BE2C (cell line): Measurements from ENCODE around the gene MAP3K7.
A peak's percentile ranks its signal among the peaks of the same experiment; 100 is the strongest.

Experiments
- DNase-seq: peaks from one replicate; pipeline ENCODE4 v3.0.0-alpha.2; 2020
- H3K27me3 ChIP-seq: fragments of 250-450 bp; sonication (Bioruptor Pico); 2 replicates; pipeline ENCODE4 v1.5.1; 2020; ENCODE audit warnings: mild to moderate bottlenecking
- H3K36me3 ChIP-seq: fragments of 250-450 bp; sonication (Bioruptor Pico); 2 replicates; pipeline ENCODE4 v1.5.1; 2020; ENCODE audit warnings: mild to moderate bottlenecking
- H3K4me1 ChIP-seq: fragments of 250-450 bp; sonication (Bioruptor Pico); 2 replicates; pipeline ENCODE4 v1.5.1; 2020
- H3K4me3 ChIP-seq: 2 replicates; pipeline ENCODE4 v1.5.1; 2011; ENCODE audit warnings: low read depth, low read length
- H3K9me3 ChIP-seq: fragments of 250-450 bp; sonication (Bioruptor Pico); 2 replicates; pipeline ENCODE4 v1.5.1; 2020
- TF ChIP-seq, protein P1 (sequence below): IDR thresholded peaks from 2 replicates; pipeline ENCODE4 v1.5.1; 2012; ENCODE audit warnings: mild to moderate bottlenecking, low read depth, low read length

The MAP3K7 gene

GRCh38 chr6:90598192-90598951 lies 11.5 kb upstream of the MAP3K7 start:
- Histone ChIP-seq H3K9me3 (no peaks in the 10 kb centered on the region), H3K4me3 (no peak overlapping the region), H3K27me3 (peaks cover 40% of the 10 kb centered on the region), H3K4me1 (no peaks in the 10 kb centered on the region), H3K36me3 (no peaks in the 10 kb centered on the region)
- DNase-seq: no peak
- TF ChIP-seq, protein P1, sequence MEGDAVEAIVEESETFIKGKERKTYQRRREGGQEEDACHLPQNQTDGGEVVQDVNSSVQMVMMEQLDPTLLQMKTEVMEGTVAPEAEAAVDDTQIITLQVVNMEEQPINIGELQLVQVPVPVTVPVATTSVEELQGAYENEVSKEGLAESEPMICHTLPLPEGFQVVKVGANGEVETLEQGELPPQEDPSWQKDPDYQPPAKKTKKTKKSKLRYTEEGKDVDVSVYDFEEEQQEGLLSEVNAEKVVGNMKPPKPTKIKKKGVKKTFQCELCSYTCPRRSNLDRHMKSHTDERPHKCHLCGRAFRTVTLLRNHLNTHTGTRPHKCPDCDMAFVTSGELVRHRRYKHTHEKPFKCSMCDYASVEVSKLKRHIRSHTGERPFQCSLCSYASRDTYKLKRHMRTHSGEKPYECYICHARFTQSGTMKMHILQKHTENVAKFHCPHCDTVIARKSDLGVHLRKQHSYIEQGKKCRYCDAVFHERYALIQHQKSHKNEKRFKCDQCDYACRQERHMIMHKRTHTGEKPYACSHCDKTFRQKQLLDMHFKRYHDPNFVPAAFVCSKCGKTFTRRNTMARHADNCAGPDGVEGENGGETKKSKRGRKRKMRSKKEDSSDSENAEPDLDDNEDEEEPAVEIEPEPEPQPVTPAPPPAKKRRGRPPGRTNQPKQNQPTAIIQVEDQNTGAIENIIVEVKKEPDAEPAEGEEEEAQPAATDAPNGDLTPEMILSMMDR: no peak

GRCh38 chr6:90596967-90597539 lies 10.2 kb upstream of the MAP3K7 start:
- peaks cover 34% of the 10 kb centered on the region for H3K27me3 ChIP-seq
- TF ChIP-seq, protein P1: no peak
- no peaks in the 10 kb centered on the region for H3K36me3 ChIP-seq
- no peak overlapping the region for H3K4me3 ChIP-seq
- DNase-seq: no peak
- H3K9me3 ChIP-seq: no peaks in the 10 kb centered on the region
- H3K4me1 ChIP-seq: no peaks in the 10 kb centered on the region

DNA sequence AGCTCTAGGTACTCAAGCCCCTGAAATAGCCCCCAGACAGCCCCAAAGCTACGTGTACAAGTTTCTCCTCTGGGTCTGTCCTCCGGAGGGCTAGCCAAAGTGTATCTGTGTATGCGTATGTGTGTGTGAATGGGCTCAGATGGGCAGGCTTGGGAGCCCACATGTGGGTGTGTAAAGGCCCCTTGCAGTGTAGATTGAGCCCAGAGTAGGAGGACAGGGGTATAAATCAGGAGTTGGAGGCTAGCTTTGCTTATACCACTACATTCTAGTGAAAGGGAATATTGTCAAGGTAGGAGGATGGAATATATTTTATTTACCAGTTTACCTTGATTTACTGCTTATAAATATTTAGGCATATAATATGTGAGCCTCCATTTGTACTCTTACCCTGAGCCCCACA lies 9.0 kb upstream of the MAP3K7 start:
- TF ChIP-seq, protein P1: no peak
- no peak overlapping the region for H3K4me3 ChIP-seq
- no peaks in the 10 kb centered on the region for H3K9me3 ChIP-seq
- peaks cover 23% of the 10 kb centered on the region for H3K27me3 ChIP-seq
- H3K36me3 ChIP-seq: no peaks in the 10 kb centered on the region
- no peak for DNase-seq
- no peaks in the 10 kb centered on the region for H3K4me1 ChIP-seq

DNA sequence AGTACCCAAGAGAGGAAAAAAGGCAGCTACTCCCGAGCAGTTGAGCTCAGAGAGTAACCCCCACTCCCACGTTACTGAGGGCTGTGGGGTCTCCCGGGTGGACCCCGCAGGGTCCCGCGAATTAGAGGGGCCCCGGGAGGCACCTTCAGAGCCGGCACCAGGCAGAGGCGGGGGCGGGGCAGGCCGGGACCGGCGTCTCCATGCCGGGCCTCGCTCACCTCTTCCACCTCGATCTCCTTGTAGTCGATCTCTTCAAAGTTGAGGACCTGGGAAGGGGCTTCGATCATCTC lies 381 bp downstream of the MAP3K7 start:
- peak; percentile 18 for DNase-seq

DNA sequence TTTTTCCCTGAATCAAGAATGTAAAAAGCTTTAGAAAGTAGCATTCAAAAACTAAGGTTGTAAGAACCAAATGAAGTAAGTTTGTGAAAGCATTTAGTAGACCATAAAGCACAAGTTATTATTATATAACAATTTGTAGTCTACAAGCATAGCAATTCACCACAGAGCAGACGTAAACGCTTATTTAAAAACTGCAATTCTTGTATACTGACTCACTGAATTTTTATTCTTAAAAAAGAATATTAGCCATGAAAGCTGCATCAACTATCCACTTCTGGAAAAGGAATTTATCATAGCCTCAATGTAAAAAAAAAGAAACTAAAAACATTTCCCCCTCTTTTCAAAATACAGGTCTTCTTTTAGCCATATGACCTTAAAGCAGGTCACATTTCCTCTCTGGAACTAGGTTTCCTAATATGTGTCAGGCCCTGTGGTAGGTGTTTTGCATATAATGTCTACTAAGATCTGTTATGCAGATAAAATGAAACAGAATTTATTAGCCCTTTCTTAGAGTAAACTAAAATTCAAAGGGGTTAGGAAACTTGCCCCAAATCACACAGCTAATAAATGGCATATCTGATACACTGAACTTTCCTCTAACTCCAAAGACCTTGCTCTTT lies 2.1 kb downstream of the MAP3K7 start:
- TF ChIP-seq, protein P1: no peak
- no peaks in the 10 kb centered on the region for H3K36me3 ChIP-seq
- no peak for DNase-seq
- no peaks in the 10 kb centered on the region for H3K4me1 ChIP-seq
- no peak overlapping the region; the same call in 1 of the 2 replicates for H3K4me3 ChIP-seq
- no peaks in the 10 kb centered on the region for H3K27me3 ChIP-seq
- no peaks in the 10 kb centered on the region for H3K9me3 ChIP-seq

More for the DNA sequence above, 381 bp downstream of the MAP3K7 start:
- H3K36me3 ChIP-seq: no peaks in the 10 kb centered on the region
- H3K9me3 ChIP-seq: no peaks in the 10 kb centered on the region
- no peaks in the 10 kb centered on the region for H3K4me1 ChIP-seq
- peak overlapping the region; percentile 98 for H3K4me3 ChIP-seq
- TF ChIP-seq, protein P1: no peak
- H3K27me3 ChIP-seq: no peaks in the 10 kb centered on the region
